Head of caudate nucleus (tissue), 42 donors: Measurements from ENCODE around the gene MCF2L2.

Experiments used
- DNase-seq, 42 donors: peaks; one replicate each; pipeline versions ENCODE4 v3.0.0 to v3.0.0-alpha.2; 2020 to 2021; ENCODE audit warnings: mixed read lengths in 7 of 42
- intact Hi-C: fragments of 100-400 bp; cut with DNase I; formaldehyde crosslinking; loops from one replicate; pipeline ENCODE4 v1.15.0; 2022

Gene MCF2L2

GRCh38 chr3:183411216-183411922 lies 17.1 kb downstream of the MCF2L2 start:
- DNase-seq = no peak
- intact Hi-C loops = no loop called here

GRCh38 chr3:183410759-183411158 lies 17.7 kb downstream of the MCF2L2 start:
- no peak for DNase-seq
- intact Hi-C loops = no loop called here

GRCh38 chr3:183410280-183410679 lies 18.1 kb downstream of the MCF2L2 start:
- intact Hi-C loops = no loop called here

GRCh38 chr3:183409219-183409618 lies 19.2 kb downstream of the MCF2L2 start:
- DNase-seq = no peak
- intact Hi-C loops = no loop called here

More at GRCh38 chr3:183410280-183410679, 18.1 kb downstream of the MCF2L2 start:
- no peak for DNase-seq

GRCh38 chr3:183401678-183402077 lies 26.7 kb downstream of the MCF2L2 start:
- no peak for DNase-seq
- intact Hi-C loops = no loop called here

- intact Hi-C loops = no loop called here
- no peak for DNase-seq
These were observed 28.1 kb downstream of the MCF2L2 start for GRCh38 chr3:183400352-183400751.

- intact Hi-C loops = no loop called here
- no peak for DNase-seq
These were observed 31.6 kb downstream of the MCF2L2 start for GRCh38 chr3:183396662-183397391.

GRCh38 chr3:183394150-183394549 lies 34.3 kb downstream of the MCF2L2 start:
- no peak for DNase-seq
- intact Hi-C loops = no loop called here

- intact Hi-C loops = no loop called here
- no peak for DNase-seq
These were observed 34.8 kb downstream of the MCF2L2 start for GRCh38 chr3:183393625-183394024.

- peak in 8 of 42 donors; percentile 10 to 55 (median 34) for DNase-seq
- intact Hi-C loops = no loop called here
These were observed 36.0 kb downstream of the MCF2L2 start for GRCh38 chr3:183392186-183393034.

- intact Hi-C loops = no loop called here
- DNase-seq = no peak
These were observed 37.0 kb downstream of the MCF2L2 start for GRCh38 chr3:183391460-183391859.

GRCh38 chr3:183390844-183391243 lies 37.6 kb downstream of the MCF2L2 start:
- intact Hi-C loops = no loop called here
- DNase-seq = no peak

- intact Hi-C loops = no loop called here
- DNase-seq = no peak
These were observed 40.1 kb downstream of the MCF2L2 start for GRCh38 chr3:183388213-183388895.

GRCh38 chr3:183387797-183388196 lies 40.6 kb downstream of the MCF2L2 start:
- DNase-seq = no peak
- intact Hi-C loops = loop anchor here (2.0 kb wide), 1 partner anchor 267 kb away; no protein-coding TSS in a partner anchor

GRCh38 chr3:183386651-183387050 lies 41.8 kb downstream of the MCF2L2 start:
- peak in 35 of 42 donors; percentile 15 to 81 (median 44) for DNase-seq
- intact Hi-C loops = loop anchor here (2.0 kb wide), 1 partner anchor 266 kb away; no protein-coding TSS in a partner anchor

GRCh38 chr3:183385698-183386613 lies 42.5 kb downstream of the MCF2L2 start:
- intact Hi-C loops = loop anchor here (2.0 kb wide), 1 partner anchor 265 kb away; no protein-coding TSS in a partner anchor
- peak in 31 of 42 donors; percentile 22 to 85 (median 56) for DNase-seq

GRCh38 chr3:183381673-183382072 lies 46.7 kb downstream of the MCF2L2 start:
- intact Hi-C loops = loop anchor here (5.0 kb wide), 1 partner anchor 199 kb away; no protein-coding TSS in a partner anchor
- DNase-seq = no peak

GRCh38 chr3:183381179-183381578 lies 47.2 kb downstream of the MCF2L2 start:
- intact Hi-C loops = loop anchor here (5.0 kb wide), 1 partner anchor 199 kb away; no protein-coding TSS in a partner anchor
- DNase-seq = no peak
